GM08714 (cell line): ENCODE measurements around the gene ACRBP.
A peak's percentile ranks its signal among the peaks of the same experiment; 100 is the strongest.

Experiments
- H3K4me3 ChIP-seq: fragments of 200-500 bp; sonication (Bioruptor generic); 2 replicates; pipeline ENCODE4 v1.5.1; 2014; ENCODE audit warnings: mild to moderate bottlenecking, low read length, inconsistent platforms
- ZNF274 ChIP-seq: IDR thresholded peaks from 2 replicates; pipeline ENCODE4 v1.6.1; 2012; ENCODE audit warnings: mild to moderate bottlenecking, low read depth, low read length

Gene ACRBP

GRCh38 chr12:6664902-6665301, 17.7 kb upstream of the ACRBP start:
- no peak for TF ChIP-seq ZNF274
- no peak overlapping the region for H3K4me3 ChIP-seq

- H3K4me3 ChIP-seq, result peak within 1 kb of the TSS; percentile 84
- TF ChIP-seq ZNF274, result no peak
These were observed 15.9 kb upstream of the ACRBP start, which contains the start of gene ING4 for GRCh38 chr12:6662906-6663742. TSS of gene ING4 (minus strand) at chr12:6663119. CDS start at chr12:6663101, 18 bp downstream.

GRCh38 chr12:6662602-6662905, 15.3 kb upstream of the ACRBP start:
- no peak for TF ChIP-seq ZNF274
- H3K4me3 ChIP-seq, result peak overlapping the region; percentile 84

- TF ChIP-seq ZNF274, result no peak
- H3K4me3 ChIP-seq, result no peak overlapping the region
These were observed 6.8 kb upstream of the ACRBP start for GRCh38 chr12:6653987-6654386.

GRCh38 chr12:6653342-6653741, 6.1 kb upstream of the ACRBP start:
- TF ChIP-seq ZNF274, result no peak
- no peak overlapping the region for H3K4me3 ChIP-seq

- H3K4me3 ChIP-seq, result no peak overlapping the region
- TF ChIP-seq ZNF274, result no peak
These were observed 5.2 kb upstream of the ACRBP start for GRCh38 chr12:6652391-6652790.

DNA sequence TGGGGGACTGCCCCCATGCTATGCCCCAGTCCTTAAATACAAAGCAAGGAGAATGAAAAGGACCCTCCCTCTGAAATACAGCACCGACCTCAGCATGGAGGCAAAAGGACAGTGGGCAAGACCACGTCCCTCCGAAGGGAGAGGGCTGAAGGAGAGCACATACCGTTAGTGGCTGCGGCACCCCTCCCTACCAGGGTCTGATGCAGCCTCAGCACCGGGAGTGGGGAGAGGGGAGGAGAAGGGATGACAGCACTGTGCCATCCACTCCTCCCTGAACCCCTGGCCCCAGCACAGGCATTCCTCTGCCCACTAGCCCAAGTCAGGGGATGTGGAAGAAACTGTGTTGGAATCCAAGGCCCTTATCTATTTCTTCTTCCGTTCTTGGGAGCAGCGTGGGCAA, 3.6 kb upstream of the ACRBP start:
- TF ChIP-seq ZNF274, result no peak
- H3K4me3 ChIP-seq, result no peak overlapping the region

DNA sequence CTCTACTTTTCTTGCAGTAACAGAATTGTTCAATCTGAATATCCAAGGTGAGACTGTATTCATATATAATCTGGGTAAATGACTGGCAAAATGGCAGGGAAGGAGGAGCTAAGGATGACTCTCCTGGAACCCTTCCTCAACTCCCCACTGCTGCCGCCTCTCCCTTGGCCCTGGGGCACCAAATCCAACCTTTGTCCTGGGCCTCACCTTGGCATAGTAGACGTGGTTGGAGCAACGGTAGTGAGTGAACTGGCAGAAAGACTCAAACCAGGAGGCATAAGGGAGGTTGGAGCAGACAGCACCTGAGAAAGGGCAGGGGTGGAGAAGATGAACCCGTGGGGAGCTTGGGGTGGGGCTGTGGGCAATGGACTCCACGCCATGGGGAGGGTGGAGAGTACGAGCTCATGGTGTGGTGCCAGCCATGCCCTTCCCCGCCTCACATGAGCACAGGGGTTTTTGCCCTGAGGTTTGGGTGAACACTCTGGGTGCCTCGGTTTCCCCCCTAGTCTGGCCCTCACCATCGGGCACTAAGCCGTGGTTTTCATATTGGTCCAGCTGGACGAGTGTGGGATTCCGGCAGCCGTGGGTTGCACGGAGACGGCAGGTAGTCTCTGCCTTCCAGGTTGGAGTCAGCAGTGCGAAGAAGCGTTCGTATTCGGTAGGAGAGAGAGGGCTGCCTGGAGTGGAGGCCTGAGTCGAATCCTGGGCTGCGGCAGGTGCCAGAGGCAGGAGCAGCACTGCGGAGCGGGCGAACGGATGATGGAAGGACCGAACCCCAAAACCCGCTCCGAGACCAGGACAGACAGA, 753 bp downstream of the ACRBP start:
- peak overlapping the region; percentile 35; the same call in 1 of the 2 replicates for H3K4me3 ChIP-seq

DNA sequence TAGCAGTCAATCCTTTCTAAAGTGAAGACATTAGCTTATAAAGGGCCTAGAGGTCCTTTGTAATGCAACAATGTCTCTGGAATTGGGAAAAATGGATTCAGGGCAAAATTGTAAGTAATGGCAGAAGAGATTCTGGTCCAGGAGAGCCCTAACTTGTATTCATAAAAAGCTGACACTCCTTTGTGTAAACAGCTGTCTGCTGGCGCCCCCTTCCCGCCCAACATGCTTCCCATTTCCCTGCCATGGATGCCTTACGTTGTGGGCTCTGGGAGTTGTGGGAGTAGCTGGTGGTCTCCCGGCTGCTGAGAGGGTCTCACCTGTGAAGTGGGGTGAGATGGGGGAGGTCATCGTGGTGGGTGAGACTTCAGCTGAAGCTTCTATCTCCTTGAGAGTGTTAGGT, 2.3 kb downstream of the ACRBP start:
- H3K4me3 ChIP-seq, result no peak overlapping the region
- TF ChIP-seq ZNF274, result no peak

More for the DNA sequence above, 753 bp downstream of the ACRBP start:
- TF ChIP-seq ZNF274, result no peak

DNA sequence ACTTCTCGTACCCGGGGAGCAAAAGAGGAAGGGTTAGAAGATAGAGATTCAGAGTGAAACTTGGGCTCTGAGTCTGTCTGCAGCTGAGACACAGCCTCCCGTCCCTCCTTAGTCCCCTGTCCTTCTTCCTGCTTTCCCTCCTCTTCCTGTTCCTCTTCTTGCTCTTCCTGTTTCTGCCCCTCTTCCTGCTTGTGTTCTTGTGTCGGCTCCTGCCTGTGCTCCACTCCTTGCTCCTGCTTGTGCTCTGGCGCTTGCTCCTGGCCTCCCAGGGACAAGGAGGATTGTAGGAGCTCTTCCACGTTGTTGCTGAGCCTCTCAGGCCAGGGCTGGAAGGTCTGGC, 3.0 kb downstream of the ACRBP start:
- peak; percentile 79 for TF ChIP-seq ZNF274
- H3K4me3 ChIP-seq, result no peak overlapping the region

- no peak overlapping the region for H3K4me3 ChIP-seq
- TF ChIP-seq ZNF274, result peak; percentile 92
These were observed 3.5 kb downstream of the ACRBP start for GRCh38 chr12:6643569-6644256.

- TF ChIP-seq ZNF274, result no peak
- no peak overlapping the region for H3K4me3 ChIP-seq
These were observed 6.1 kb downstream of the ACRBP start for GRCh38 chr12:6641131-6641530.

DNA sequence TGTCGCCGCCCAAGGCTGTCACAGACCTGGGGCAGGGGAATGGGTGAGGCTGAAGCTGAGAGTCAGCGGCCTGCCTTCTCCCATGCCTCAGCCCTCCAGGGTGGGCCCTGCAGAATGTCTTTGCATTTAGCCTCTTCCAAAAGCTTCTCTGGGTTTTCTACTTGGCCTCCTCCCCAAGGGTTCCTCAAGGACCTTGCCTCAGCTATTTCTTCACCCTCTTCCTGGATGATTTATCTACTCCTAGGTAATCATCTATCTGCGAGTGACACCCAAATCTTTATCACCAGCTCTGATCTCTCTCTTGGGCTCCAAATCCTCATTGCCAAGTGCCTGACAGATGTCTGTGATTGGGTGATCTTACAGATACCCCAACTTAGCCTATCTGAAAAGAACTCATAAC, 6.7 kb downstream of the ACRBP start:
- no peak for TF ChIP-seq ZNF274
- no peak overlapping the region for H3K4me3 ChIP-seq

GRCh38 chr12:6639151-6639801, 8.0 kb downstream of the ACRBP start:
- H3K4me3 ChIP-seq, result no peak overlapping the region
- TF ChIP-seq ZNF274, result no peak
